Breast epithelium (tissue), 3 donors: ENCODE measurements around the gene AP2A1.

ENCODE experiments used
- POLR2A ChIP-seq: fragments of 450-650 bp; IDR thresholded peaks from one replicate; pipeline ENCODE4 v1.6.1; 2016; ENCODE audit warnings: antibody characterized with exemption, mild to moderate bottlenecking, moderate library complexity
- POLR2AphosphoS5 ChIP-seq, 3 donors: sonication (generic); formaldehyde crosslinking; IDR thresholded peaks; one replicate each; pipeline ENCODE4 v1.6.1; 2017; ENCODE audit warnings: antibody characterized with exemption in 3 of 3
- TF ChIP-seq, protein P1 (sequence below), 3 donors: fragments of 450-650 bp; IDR thresholded peaks; one replicate each; pipeline ENCODE4 v1.5.1; 2016 to 2017; ENCODE audit warnings: antibody characterized with exemption in 3 of 3, mild to moderate bottlenecking in 3 of 3, moderate library complexity in 3 of 3

DNA sequence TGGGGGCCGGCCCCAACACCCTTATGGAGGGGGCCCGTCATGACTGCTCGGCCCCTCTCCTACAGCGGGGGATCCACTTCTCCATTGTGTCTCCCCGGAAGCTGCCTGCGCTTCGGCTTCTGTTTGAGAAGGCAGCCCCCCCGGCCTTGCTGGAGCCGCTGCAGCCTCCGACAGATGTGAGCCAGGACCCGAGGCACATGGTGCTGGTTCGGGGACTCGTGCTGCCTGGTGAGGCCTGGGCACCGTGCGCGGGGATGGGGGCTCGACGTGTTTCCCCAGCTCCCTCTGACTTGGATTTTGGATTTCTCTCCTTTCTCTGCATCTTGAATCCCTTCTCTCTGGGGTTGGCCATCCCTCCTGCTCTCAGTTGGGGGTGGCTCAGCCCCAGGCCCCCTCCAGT is 62.9 kb downstream of the AP2A1 start:
- TF ChIP-seq, protein P1, sequence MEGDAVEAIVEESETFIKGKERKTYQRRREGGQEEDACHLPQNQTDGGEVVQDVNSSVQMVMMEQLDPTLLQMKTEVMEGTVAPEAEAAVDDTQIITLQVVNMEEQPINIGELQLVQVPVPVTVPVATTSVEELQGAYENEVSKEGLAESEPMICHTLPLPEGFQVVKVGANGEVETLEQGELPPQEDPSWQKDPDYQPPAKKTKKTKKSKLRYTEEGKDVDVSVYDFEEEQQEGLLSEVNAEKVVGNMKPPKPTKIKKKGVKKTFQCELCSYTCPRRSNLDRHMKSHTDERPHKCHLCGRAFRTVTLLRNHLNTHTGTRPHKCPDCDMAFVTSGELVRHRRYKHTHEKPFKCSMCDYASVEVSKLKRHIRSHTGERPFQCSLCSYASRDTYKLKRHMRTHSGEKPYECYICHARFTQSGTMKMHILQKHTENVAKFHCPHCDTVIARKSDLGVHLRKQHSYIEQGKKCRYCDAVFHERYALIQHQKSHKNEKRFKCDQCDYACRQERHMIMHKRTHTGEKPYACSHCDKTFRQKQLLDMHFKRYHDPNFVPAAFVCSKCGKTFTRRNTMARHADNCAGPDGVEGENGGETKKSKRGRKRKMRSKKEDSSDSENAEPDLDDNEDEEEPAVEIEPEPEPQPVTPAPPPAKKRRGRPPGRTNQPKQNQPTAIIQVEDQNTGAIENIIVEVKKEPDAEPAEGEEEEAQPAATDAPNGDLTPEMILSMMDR (IDR thresholded peaks at IDR 0.05): no peak
- TF ChIP-seq POLR2A: no peak
- no peak for TF ChIP-seq POLR2AphosphoS5 (IDR thresholded peaks at IDR 0.05)
